ENCODE results near the gene PARD3B. TPM values are rescaled to one million over a fixed set of nuclear protein-coding genes. Genes with fewer than 3 reads are reported as not detected.

The PARD3B gene
- total and polyA plus RNA-seq, 2 of the 4 experiments (the other 2 are of a cell fraction), result 3.3 to 15.6 TPM

DNA sequence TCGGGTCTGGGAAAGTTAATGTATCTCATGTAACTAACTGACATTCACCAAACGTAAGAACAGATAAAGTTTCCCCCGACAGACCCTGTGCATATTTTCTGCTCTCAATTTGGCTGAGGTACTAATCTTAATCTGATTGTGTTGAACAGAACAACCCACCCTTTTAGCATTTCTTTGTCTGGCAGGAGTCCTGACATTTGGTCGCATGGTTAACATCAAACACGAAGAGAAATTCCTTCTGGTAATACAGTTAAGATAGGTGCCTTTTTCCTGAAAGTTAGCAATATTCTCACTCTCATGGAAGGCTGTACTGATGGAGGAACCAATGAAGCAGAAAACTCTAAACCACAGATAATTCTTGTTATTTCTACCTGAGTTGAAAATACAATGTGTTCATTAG lies 520.8 kb downstream of the PARD3B start:
- no peak overlapping the region for H4K5ac ChIP-seq (ENCODE audit: low read depth, low read length)
- H3K9ac ChIP-seq (ENCODE audit: low read depth, low read length), result no peak overlapping the region
- H4K8ac ChIP-seq (ENCODE audit: low read depth in 2 of 2, low read length in 2 of 2), result no peak overlapping the region
- H2BK20ac ChIP-seq (ENCODE audit: low read depth, low read length), result no peak overlapping the region
- H3K79me1 ChIP-seq (ENCODE audit: low read depth in 1 of 2, low read length in 2 of 2), result peaks cover 0 to 4% of the 10 kb centered on the region in 2 experiments; a peak in 2 of 4 replicates
- H3K27me3 ChIP-seq (ENCODE audit: control insufficient read depth, insufficient read depth, low read length), result no peaks in the 10 kb centered on the region
- H3K4me2 ChIP-seq (ENCODE audit: low read depth, low read length), result no peak overlapping the region
- no peak overlapping the region for H2BK120ac ChIP-seq (ENCODE audit: low read depth, low read length)
- no TSS peak for BruUV-seq (replicated peaks)
- in situ Hi-C loops (cut with MboI; ENCODE audit: low sequenced_read_pairs) (no loop called here), dilution Hi-C loops (cut with HindIII; ENCODE audit: low sequenced_read_pairs, unreplicated experiment) (no loop called here), intact Hi-C loops (cut with micrococcal nuclease) (no loop called here)
- ATAC-seq (ENCODE audit: low read depth) (no peak), DNase-seq (no peak)
- H2BK15ac ChIP-seq (ENCODE audit: low read depth, low read length), result no peak overlapping the region
- TF ChIP-seq MAFK (IDR thresholded peaks at IDR 0.05; ENCODE audit: low read depth, low read length) (no peak), CHD1 (IDR thresholded peaks at IDR 0.05; ENCODE audit: low read depth, low read length) (no peak), ELK1 (IDR thresholded peaks at IDR 0.05; ENCODE audit: borderline replicate concordance, low read depth, low read length) (no peak), BHLHE40 (IDR thresholded peaks at IDR 0.05; ENCODE audit: low read depth, low read length) (no peak), NFE2L2 (IDR thresholded peaks at IDR 0.05; ENCODE audit: low read depth, low read length) (no peak), RFX5 (IDR thresholded peaks at IDR 0.05; ENCODE audit: low read depth, low read length) (no peak), POLR2A (IDR thresholded peaks at IDR 0.05; ENCODE audit: low read depth, low read length) (no peak), RCOR1 (IDR thresholded peaks at IDR 0.05; ENCODE audit: insufficient replicate concordance, low read length) (no peak), MAZ (IDR thresholded peaks at IDR 0.05; ENCODE audit: borderline replicate concordance, low read depth, low read length) (no peak), RAD21 (IDR thresholded peaks at IDR 0.05; ENCODE audit: low read length) (no peak), MXI1 (IDR thresholded peaks at IDR 0.05; ENCODE audit: borderline replicate concordance, low read depth, low read length) (no peak)
- no peaks in the 10 kb centered on the region for H3K9me3 ChIP-seq (ENCODE audit: control insufficient read depth, insufficient read depth, low read length)
- POLR2A ChIA-PET (ENCODE audit: unreplicated experiment), result no interaction called here
- no peak overlapping the region for H2AK5ac ChIP-seq (ENCODE audit: low read depth, low read length)
- H3K36me3 ChIP-seq (ENCODE audit: control insufficient read depth, insufficient read depth, low read length), result no peaks in the 10 kb centered on the region
- H4K20me1 ChIP-seq (ENCODE audit: insufficient read depth, low read length), result no peaks in the 10 kb centered on the region
- no peak overlapping the region for H3K14ac ChIP-seq (replicated peaks; ENCODE audit: low read depth, low read length)
- no peaks in the 10 kb centered on the region; the same call in none of the 2 replicates for H3K9me1 ChIP-seq (ENCODE audit: insufficient read depth, low read length)
- H3K23ac ChIP-seq (ENCODE audit: low read depth, low read length), result no peak overlapping the region
- H3K18ac ChIP-seq (ENCODE audit: low read depth, low read length), result no peak overlapping the region
- CTCF ChIA-PET, result no interaction called here
- H3K4ac ChIP-seq (ENCODE audit: low read depth, low read length), result no peak overlapping the region
- H3K27ac ChIP-seq (ENCODE audit: insufficient read depth, low read length), result no peak overlapping the region
- no CpG with 5 or more reads among the region's 5 CpGs for WGBS, 2 experiments (ENCODE audit: extremely low coverage in 2 of 2, insufficient read length in 1 of 2)
- H4K91ac ChIP-seq (ENCODE audit: insufficient read depth, low read depth, low read length), result no peak overlapping the region
- H2BK5ac ChIP-seq (ENCODE audit: low read depth, low read length, poor library complexity, severe bottlenecking), result no peak overlapping the region
- no peak overlapping the region for H2AFZ ChIP-seq (replicated peaks; ENCODE audit: low read length, poor library complexity)
- H3K4me1 ChIP-seq (ENCODE audit: control insufficient read depth, insufficient read depth, low read length), result no peaks in the 10 kb centered on the region; the same call in 1 of the 2 replicates
- no peak overlapping the region for H2AK9ac ChIP-seq (replicated peaks; ENCODE audit: low read depth, low read length, poor library complexity)
- no peak overlapping the region for H3K56ac ChIP-seq (ENCODE audit: extremely low read depth, insufficient read depth, low read length)
- no peak overlapping the region for H3K4me3 ChIP-seq (ENCODE audit: insufficient read depth, low read depth, low read length)
